Measurements from ENCODE around the gene ZFYVE26.

ZFYVE26 gene

DNA sequence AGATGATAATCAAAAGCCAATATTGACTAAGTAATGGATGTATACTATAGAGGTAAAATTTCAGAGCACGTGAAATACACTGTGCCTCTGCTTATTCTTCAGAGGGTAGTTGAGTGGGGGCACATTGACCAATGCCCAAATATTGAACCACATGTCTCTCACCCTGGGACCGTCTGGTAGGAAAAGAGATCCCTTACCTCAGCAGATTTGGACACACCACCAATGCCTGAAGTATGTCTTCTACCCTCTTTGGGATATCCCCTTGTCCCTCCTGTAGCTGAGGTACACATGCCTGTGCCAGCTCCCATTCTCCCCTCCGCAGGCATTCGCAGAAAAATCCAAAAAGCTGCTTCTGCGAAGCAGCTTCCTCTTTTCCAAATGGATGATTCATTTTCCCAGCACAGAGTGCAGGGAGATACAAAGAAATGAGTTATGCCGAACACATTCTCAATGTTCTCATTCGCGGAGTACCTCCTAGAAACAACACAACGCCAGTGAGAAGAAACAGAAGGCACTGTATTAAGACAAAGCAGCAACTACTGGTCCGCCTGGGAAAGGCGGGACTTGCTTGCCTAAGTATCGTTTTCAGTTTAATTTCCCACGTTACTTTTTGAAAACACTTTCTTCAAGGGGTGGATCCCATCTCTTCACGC lies 691 bp downstream of the ZFYVE26 start:
- peak overlapping the region; percentile 85 for H3K4me3 ChIP-seq (ENCODE audit: low read length)
- TF ChIP-seq CTCF (IDR thresholded peaks at IDR 0.05; ENCODE audit: insufficient read depth, low read depth, low read length, missing control alignments) = no peak
- peak; percentile 53 for DNase-seq (ENCODE audit: low read depth)

DNA sequence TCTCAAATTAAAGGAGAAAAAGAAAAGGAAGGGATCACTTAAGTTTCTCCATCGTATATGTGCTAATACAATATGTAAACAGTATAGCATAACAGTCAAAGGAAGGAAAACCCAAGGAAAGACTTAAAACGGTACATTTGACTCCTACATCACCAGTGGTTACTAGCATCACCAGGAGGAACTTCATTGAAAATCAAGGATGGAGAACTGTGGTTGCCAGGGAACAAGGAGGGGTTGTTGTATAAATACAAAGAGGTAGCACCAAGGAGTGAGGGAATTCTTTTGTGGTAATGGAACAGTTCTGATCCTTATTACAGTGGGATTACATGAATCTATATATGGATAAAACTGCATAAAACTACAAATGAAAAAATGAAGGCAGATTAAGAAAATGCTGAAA lies 1.6 kb downstream of the ZFYVE26 start:
- DNase-seq (ENCODE audit: low read depth) = no peak
- H3K4me3 ChIP-seq (ENCODE audit: low read length) = no peak overlapping the region
- no peak for TF ChIP-seq CTCF (IDR thresholded peaks at IDR 0.05; ENCODE audit: insufficient read depth, low read depth, low read length, missing control alignments)

DNA sequence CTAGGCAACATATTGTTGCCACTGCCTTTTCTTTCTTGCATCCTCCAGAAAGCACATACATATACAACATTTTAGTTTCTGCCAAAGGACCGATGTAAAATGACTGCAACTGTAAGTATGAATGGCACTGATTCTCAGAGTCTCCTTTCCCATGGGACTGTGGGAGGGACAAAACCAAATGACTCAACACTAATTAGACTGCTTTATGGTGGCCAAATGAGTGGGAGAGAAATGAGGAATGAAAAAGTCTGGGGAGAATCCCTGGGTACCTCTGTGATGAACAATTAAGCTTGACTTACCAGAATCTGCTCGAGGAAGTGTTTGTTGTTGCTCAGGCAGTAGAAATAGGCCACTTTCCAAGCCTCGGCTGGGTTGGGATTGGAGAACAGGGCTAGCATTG lies 10.1 kb downstream of the ZFYVE26 start:
- H3K4me3 ChIP-seq (ENCODE audit: low read length) = no peak overlapping the region
- DNase-seq (ENCODE audit: low read depth) = no peak
- no peak for TF ChIP-seq CTCF (IDR thresholded peaks at IDR 0.05; ENCODE audit: insufficient read depth, low read depth, low read length, missing control alignments)

DNA sequence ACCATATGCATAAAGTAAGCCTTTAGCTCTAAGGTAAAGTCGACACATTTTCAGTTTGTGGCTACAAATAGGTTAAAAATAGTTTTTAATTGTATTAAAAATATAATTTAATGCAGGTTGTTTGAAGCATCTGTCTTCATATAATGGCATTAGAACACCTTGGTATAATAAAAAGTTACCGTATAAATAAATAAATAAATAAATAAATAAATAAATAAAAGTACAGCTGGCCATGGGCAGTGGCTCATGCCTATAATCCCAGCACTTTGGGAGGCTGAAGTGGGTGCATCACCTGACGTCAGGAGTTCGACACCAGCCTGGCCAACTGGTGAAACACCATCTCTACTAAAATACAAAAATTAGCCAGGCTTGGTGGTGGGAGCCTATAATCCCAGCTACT lies 15.6 kb downstream of the ZFYVE26 start:
- no peak for TF ChIP-seq CTCF (IDR thresholded peaks at IDR 0.05; ENCODE audit: insufficient read depth, low read depth, low read length, missing control alignments)
- H3K4me3 ChIP-seq (ENCODE audit: low read length) = no peak overlapping the region
- no peak for DNase-seq (ENCODE audit: low read depth)

DNA sequence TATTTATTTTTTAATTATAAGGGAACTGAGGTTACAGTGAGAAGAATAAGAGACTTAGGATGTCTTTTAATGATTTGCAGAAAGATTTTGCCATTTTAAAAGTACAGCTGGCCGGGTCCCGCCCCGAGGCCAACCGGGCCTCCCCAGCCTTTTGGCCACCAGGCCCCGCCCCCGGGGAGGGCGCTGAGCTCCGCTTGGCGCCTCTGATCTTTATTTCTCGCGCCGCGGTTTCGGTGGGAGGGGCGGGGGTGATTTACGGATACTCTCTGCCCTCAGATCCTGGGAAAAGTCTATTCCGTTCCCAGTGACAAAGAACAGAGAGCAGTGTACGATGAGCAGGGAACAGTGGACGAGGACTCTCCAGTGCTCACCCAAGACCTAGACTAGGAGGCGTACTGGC lies 17.7 kb downstream of the ZFYVE26 start:
- TF ChIP-seq CTCF (IDR thresholded peaks at IDR 0.05; ENCODE audit: insufficient read depth, low read depth, low read length, missing control alignments) = no peak
- DNase-seq (ENCODE audit: low read depth) = no peak

DNA sequence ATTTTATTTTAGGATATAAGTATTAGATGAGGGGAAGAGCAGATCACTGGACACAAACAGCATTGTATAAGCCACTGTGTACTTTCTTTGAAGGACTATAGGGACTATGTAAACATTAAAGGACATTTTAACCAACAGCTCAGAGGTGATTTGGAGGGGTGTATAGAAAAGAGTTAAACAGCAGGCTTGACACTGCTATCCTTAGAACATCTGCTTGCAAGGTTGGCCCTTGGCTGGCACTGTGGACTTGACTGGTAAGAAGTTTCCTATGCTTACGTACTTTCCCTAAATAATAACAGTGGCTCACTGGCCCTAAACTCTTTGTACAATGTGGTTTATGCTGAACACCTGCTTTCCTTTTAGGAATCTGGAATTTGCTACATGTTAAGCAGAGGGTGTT lies 28.7 kb downstream of the ZFYVE26 start:
- H3K4me3 ChIP-seq (ENCODE audit: low read length) = no peak overlapping the region
- no peak for DNase-seq (ENCODE audit: low read depth)
- no peak for TF ChIP-seq CTCF (IDR thresholded peaks at IDR 0.05; ENCODE audit: insufficient read depth, low read depth, low read length, missing control alignments)

More for the DNA sequence above, 17.7 kb downstream of the ZFYVE26 start:
- no peak overlapping the region for H3K4me3 ChIP-seq (ENCODE audit: low read length)
